Frontal cortex (tissue), 4 donors: ENCODE results near the gene CD4. TPM values are rescaled to one million over a fixed set of nuclear protein-coding genes. Genes with fewer than 3 reads are reported as not detected.
"Not testable (repeated sequence)": the region's sequence is repeated elsewhere in the genome, so short reads cannot be mapped to it uniquely, and the experiment has no call there.

Experiments used
- DNase-seq, 2 donors: peaks; one replicate each; pipeline ENCODE4 v3.0.0; 2012; ENCODE audit warnings: low spot score in 2 of 2
- FAIRE-seq: peaks from 2 replicates; lab custom pipeline; 2012; peaks lifted over from hg19 to GRCh38; lab: Jason Lieb, UNC
- total RNA-seq: library from RNA; depleted of rRNA; stranded (reverse); fragments of >200 nt; gene quantifications from one replicate; pipeline ENCODE4 v1.2.3, GENCODE V29; 2014
- donor health status: control.
- donor health status: control.
- donor health status: control.

The CD4 gene
- total RNA-seq, result 2.0 TPM

- DNase-seq (no peak), FAIRE-seq (no peak)
These were observed at the start of gene CD4 for GRCh38 chr12:6788972-6789924. Gene CD4 (plus strand): TSS chr12:6789528. CDS start chr12:6800139, 10,611 bp downstream.

DNA sequence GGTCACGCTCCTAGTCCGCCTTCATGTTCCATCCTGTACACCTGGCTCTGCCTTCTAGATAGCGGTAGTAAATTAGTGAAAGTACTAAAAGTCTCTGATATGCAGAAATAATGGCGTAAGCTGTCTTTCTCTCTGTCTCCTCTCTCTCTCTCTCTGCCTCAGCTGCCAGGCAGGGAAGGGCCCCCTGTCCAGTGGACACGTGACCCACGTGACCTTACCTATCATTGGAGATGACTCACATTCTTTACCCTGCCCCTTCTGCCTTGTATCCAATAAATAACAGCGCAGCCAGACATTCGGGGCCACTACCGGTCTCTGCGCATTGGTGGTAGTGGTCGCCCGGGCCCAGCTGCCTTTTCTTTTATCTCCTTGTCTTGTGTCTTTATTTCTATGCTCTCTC is 47.2 kb upstream of the CD4 start:
- FAIRE-seq, DNase-seq: not testable (repeated sequence)

- DNase-seq (no peak), FAIRE-seq (no peak)
These were observed 46.5 kb upstream of the CD4 start for GRCh38 chr12:6742834-6743233.

DNA sequence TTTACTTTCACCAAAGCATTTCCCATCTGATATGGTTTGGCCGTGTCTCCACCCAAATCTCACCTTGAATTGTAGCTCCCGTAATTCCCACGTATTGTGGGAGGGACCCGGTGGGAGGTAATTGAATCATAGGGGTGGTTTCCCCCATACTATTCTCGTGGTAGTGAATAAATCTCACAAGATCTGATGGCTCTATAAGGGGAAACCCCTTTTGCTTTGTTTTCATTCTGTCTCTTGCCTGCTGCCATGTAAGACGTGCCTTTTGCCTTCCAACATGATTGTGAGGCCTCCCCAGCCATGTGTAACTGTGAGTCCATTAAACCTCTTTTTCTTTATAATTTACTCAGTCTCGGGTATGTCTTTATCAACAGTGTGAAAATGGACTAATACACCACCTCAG is 46.0 kb upstream of the CD4 start:
- not testable (repeated sequence) for DNase-seq, FAIRE-seq

- no peak for FAIRE-seq
- no peak for DNase-seq
These were observed 43.4 kb upstream of the CD4 start for GRCh38 chr12:6745741-6746525.

- FAIRE-seq (no peak), DNase-seq (no peak)
These were observed 42.1 kb upstream of the CD4 start for GRCh38 chr12:6747216-6747615.

- DNase-seq, result no peak
- FAIRE-seq, result no peak
These were observed 40.6 kb upstream of the CD4 start for GRCh38 chr12:6748761-6749160.

DNA sequence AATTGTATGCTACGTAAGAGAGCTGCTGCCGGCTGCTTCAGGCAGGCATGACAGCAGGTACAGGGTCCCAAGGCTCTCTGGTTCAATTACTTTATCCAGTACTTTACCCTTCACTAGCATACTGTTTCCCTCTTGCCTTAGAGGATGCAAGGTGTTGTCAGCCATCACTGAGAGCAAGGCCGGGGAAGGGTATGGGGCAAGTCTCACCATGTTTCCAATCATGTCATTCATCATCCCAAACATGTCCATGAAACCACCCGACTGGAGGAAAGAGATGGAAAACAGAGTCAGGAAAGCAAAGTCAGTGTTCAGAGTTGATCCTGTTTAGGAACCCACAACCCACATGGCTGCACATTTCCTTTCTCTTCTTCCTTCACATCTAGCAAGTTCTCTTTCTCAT is 38.8 kb upstream of the CD4 start:
- no peak for FAIRE-seq
- DNase-seq, result no peak

DNA sequence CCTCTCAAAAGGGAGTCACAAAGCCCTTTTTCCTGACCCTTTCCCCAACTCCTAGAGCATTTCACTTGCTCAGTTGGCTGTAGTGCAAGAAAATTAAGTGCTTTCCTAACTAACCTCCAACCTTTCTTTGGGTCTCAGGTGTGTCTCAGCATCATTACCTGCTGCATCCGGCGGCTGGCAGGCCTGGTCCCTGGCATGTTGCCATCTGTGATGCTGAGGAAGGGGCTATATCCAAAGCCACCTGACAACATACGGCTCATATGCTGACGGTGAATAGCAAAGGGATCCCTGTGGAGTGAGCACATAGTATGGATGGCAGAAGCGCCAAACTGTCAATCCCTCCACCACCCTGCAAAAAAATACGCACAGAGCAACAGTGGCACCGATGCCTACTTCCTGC is 37.6 kb upstream of the CD4 start:
- FAIRE-seq, result no peak
- DNase-seq, result no peak

- no peak for FAIRE-seq
- peak in 1 of 2 donors; percentile 49 for DNase-seq
These were observed 37.0 kb upstream of the CD4 start for GRCh38 chr12:6752167-6752920.

DNA sequence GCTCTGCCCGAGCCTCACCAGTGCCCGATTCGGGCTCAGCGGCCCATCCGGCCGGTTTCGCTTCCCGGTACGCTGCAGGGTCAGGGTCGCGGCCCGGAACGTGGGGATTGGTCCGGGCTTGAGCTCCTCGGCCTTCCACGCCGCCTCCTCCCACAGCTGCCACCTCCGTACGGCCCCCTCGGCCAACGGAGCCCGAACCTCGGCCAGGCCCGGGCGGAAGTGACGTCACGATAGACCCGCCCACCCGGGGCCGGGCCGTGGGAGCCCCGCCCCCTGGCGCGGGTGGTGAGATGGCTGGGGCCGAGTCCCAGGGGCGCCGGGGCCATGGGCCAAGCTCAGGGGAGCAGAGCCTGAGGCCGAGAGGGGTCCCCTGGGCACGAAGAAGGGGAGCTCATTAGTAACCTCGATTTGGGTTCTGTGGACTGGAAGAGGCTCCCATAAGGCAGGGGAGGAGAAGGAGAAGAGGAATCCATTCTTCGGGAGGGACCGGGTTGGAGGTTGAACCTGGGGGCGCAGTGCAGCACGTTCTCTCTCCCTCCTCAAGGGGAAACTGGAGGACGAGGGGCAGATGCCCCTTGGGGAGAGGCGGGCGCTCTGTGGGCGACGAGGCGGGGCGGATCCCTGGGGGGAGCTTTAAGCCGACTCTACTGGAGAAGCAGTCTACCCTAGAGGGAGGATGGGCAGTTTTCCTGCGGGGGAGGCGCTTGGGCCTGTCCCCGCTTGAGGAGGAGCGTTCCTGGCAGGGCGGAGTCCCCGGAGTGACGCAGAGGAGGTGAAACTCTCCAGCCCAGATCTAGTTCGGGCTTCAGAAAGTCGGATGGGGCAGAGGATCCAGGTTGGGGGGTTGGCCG is 36.2 kb upstream of the CD4 start, which contains the start of gene MLF2:
TSS of gene MLF2 (minus strand) at position 221 of the 851 bp plus-strand sequence. CDS start 807 bp downstream, outside the sequence.
- no peak for FAIRE-seq
- peak; percentile 98 for DNase-seq

- DNase-seq, result no peak
- FAIRE-seq, result no peak
These were observed 35.5 kb upstream of the CD4 start for GRCh38 chr12:6753772-6754356.

DNA sequence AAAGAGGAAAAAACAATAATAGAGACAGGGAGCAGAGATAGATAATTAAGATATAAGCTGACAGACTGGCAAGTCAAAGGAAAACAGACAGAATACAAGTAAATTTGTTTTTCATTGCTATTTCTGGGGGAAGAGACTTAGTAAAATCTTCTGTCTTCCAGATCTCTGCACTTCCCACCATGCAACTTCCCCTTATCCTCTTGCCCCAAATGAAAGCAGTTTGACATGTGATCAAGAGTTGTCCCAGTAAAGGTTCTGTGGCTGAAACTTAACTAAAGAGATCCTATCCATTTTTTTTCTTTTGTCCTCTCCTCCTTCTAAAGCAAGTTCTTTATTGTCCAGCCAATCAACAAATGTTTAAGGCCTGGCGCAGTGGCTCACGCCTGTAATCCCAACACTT is 34.9 kb upstream of the CD4 start:
- FAIRE-seq (no peak), DNase-seq (no peak)

GRCh38 chr12:6757028-6757690 is 32.2 kb upstream of the CD4 start:
- no peak for FAIRE-seq
- DNase-seq, result no peak

DNA sequence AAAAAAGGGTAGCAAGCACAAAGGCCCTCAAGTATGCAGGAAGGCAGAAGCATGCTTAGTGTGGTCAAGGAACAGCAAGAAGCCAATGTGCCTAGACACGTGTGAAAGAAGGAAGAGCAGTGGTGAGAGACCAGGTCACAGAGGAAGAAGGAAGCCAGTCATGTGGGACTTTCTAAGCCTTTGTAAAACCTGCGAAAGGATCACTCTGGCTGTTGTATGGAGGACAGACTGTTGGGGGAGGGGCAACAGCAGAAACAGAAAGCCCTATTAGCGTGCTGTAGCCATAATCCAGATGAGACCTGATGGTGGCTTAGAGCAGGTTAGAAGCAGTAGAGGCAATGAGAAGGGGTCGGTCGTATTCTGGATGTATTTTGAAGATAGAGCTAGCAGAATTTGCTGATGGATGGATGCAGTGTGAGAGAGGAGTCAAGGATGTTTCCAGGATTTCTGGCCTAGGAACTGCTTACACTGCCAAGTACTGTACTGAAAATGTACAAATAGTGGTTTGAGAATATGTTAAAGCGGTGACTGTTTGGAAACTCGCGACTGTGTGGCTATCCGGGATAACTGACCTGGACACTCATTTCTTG is 30.7 kb upstream of the CD4 start:
- FAIRE-seq (no peak), DNase-seq (no peak)

DNA sequence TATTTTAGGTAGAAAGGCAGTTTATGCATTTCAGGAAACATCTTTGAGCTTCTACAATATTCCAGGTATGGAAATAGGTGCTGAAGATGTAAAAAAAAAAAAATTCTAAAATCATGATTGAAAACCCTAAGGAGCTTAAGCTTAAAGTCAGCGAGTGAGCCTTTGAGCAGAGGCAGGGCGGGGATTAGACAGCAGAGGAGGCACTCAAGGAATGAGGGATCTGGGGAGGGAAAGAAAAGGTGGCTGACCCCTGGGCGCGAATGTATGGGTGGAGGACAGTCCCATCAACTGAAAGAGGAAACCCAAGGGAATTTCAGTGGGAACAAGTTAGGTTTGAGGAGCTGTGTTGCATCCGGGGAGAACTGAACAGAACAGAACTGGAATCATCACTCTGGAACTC is 29.6 kb upstream of the CD4 start:
- FAIRE-seq, result no peak
- no peak for DNase-seq

DNA sequence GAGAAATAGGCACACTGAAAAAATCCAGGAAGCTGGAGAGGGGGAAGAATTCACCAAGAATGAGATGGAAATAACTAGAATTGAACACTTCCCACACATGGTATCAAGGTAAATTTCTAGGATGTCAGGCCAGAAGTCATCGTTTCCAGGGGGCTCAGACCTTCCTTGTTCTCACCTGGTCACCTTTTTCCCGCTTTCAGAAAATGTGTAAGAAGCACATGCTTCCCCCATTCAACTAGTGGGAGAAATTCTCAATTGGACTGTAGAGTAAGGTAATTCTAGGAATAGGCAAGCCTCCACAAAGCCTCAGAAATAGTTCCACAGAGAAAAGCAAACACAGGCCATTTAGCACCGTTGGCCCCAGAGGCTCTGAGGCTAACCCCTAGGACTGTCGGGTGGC is 25.9 kb upstream of the CD4 start:
- no peak for DNase-seq

More for the DNA sequence above, 25.9 kb upstream of the CD4 start:
- no peak for FAIRE-seq
